Heart left ventricle (tissue), 13 donors: Measurements from ENCODE around the gene HLA-DMA.

ENCODE experiments used
- POLR2A ChIP-seq, 2 donors: fragments of 450-650 bp; IDR thresholded peaks; one replicate each; pipeline ENCODE4 v1.6.1; 2017; ENCODE audit warnings: antibody characterized with exemption in 2 of 2, mild to moderate bottlenecking in 2 of 2, moderate library complexity in 2 of 2
- TF ChIP-seq, protein P1 (sequence below), 12 donors: fragments of 200-600 bp; sonication (generic) in 4 of 12; IDR thresholded peaks; one replicate each; pipeline versions ENCODE4 v1.5.0 to v1.8.0; 2018 to 2022; ENCODE audit warnings: antibody characterized with exemption in 12 of 12, mild to moderate bottlenecking in 5 of 12
- donor health status: ischemic (EF 13 %, LVEDD 7.1; RV severe dilation, severe dysfunction).
- donor health status: DM: no; HTN: yes; CAD: no.
- donor health status: DM: no; HTN: no; CAD: no.
- donor health status: ischemic (EF 25% LVEDD 6.9; RV normal size, moderate dysfunction).
- donor health status: ischemic (EF 25% LVEDD 5.7; RV mildly dilated, moderate dysfunction).
- donor health status: ischemic (EF 35%, LVEDD 5.7; RV mildly dilated, moderate dysfunction).
- donor health status: nonischemic (EF 11% LVEDD 7.7; RV severe dilation, severe dysfunction).
- donor health status: DM: yes; HTN: yes; CAD: no.
- donor health status: PGD.
- donor health status: ischemic (EF 29% LVEDD 5.4; RV normal size, mild dysfunction).
- donor health status: nonischemic (EF 23%, LVEDD 6.1; RV moderate dilation, normal function).

DNA sequence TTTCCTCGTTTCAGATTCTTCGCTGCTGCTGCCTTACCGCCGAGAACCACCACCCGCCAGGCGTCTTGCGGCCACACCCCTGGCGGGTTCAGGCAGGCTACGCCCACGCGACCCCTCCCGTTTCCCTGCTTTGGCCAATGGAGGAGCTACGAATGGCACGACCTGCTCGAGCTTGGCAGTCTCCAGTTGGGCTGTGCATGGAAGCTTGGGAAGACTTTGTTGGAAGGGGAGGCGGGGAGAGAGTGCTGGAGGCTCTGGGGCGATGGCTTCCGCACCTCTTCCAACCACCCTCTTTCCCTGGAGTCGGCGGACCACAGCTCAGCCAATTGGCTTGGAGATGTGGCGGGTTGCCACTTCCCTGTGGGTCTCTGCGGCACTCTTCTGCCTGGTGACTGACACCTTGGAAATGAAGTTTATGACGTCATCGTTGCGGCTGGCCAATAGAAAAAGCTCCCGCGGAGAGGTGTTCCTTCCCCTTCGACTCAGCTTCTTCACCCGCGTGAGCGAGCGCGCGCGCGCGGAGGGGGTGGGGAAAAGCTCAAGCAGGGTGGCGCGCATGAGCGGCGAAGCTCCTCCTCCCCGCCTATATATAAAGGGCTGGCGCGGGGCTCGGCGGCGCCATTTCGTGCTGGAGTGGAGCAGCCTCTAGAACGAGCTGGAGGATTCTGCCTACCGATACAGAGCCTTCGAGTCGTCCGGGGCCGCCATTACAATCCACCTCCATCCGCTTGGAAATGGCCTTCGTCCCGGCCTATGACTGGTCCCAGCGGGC, 18.9 kb upstream of the HLA-DMA start:
- TF ChIP-seq, protein P1, sequence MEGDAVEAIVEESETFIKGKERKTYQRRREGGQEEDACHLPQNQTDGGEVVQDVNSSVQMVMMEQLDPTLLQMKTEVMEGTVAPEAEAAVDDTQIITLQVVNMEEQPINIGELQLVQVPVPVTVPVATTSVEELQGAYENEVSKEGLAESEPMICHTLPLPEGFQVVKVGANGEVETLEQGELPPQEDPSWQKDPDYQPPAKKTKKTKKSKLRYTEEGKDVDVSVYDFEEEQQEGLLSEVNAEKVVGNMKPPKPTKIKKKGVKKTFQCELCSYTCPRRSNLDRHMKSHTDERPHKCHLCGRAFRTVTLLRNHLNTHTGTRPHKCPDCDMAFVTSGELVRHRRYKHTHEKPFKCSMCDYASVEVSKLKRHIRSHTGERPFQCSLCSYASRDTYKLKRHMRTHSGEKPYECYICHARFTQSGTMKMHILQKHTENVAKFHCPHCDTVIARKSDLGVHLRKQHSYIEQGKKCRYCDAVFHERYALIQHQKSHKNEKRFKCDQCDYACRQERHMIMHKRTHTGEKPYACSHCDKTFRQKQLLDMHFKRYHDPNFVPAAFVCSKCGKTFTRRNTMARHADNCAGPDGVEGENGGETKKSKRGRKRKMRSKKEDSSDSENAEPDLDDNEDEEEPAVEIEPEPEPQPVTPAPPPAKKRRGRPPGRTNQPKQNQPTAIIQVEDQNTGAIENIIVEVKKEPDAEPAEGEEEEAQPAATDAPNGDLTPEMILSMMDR (IDR thresholded peaks at IDR 0.05): peak in 2 of 12 donors; percentile 6 to 14
- TF ChIP-seq POLR2A (IDR thresholded peaks at IDR 0.05): peak; percentile 94 to 99
